ENCODE data around the gene KLHDC1.

The KLHDC1 gene

GRCh38 chr14:49796025-49796424 is 103.1 kb downstream of the KLHDC1 start:
- no peak for DNase-seq
